Measurements from ENCODE around the gene KCNQ1. TPM values are rescaled to one million over a fixed set of nuclear protein-coding genes. Genes with fewer than 3 reads are reported as not detected.

KCNQ1 gene
- total RNA-seq, 5 donors from 2014 or later (not counting 1 experiment from before 2014, with no cell fraction given), result 20.9 to 32.9 (median 24.0) TPM

DNA sequence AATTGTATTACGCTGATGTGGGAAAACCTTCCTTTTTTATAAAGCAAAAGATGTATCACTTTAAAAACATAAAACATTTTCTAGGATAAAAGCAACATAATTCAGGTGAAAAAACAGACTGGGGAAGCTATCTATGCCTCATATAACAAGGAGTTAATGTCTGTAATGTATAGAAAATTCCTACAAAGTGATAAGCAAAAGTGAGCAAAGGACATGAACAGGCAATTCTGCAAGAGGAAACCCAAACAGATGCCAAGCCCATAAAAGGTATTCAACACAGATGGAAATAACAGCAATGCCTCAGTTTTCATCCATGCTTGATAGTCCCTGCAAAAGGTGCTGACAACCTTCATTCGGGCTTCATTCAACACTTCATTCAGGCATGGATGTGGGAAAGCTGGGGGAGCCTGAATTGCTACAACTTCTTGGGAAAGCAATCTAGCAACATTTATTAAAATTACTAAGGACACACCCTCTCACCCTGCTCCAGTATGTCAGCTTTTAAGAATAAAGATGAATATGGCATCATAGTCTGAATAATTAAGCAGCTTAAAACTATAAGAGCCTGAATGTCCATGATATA is 215.6 kb downstream of the KCNQ1 start:
- peaks cover 0 to 3% of the 10 kb centered on the region in 2 donors for H3K36me3 ChIP-seq (ENCODE audit: control insufficient read depth in 2 of 2, extremely low read depth in 1 of 2, insufficient read depth in 1 of 2, low read length in 1 of 2)
- H3K4me1 ChIP-seq (ENCODE audit: control insufficient read depth in 1 of 2, extremely low read depth in 1 of 2, insufficient read depth in 2 of 2, low read length in 2 of 2), result no peaks in the 10 kb centered on the region
- Mint-ChIP-seq H3K4me3 (no peak overlapping the region), H3K36me3 (peaks cover 62% of the 10 kb centered on the region), H3K4me1 (peaks cover 0 to 14% (median 4%) of the 10 kb centered on the region in 3 donors), H3K9me3 (peaks cover 0 to 5% (median 4%) of the 10 kb centered on the region in 3 donors), H3K27me3 (no peaks in the 10 kb centered on the region), H3K27ac (no peak overlapping the region)
- no peak overlapping the region for H3K4me3 ChIP-seq (ENCODE audit: control insufficient read depth in 1 of 2, extremely low read depth in 1 of 2, low read length in 1 of 2)
- no peak for ATAC-seq (replicated peaks in 1 of 4)
- POLR2A ChIA-PET, result no interaction called here
- WGBS (ENCODE audit: insufficient coverage), result no CpG with 5 or more reads among the region's 2 CpGs
- no peaks in the 10 kb centered on the region for H3K9me3 ChIP-seq
- H3K27me3 ChIP-seq (replicated peaks in 1 of 2; ENCODE audit: control insufficient read depth in 2 of 2, extremely low read depth in 1 of 2, insufficient read depth in 2 of 2, low read length in 1 of 2), result no peaks in the 10 kb centered on the region
- DNase-seq, result no peak
- CTCF ChIA-PET, result no interaction called here
- H3K27ac ChIP-seq (ENCODE audit: low read length), result no peak overlapping the region

DNA sequence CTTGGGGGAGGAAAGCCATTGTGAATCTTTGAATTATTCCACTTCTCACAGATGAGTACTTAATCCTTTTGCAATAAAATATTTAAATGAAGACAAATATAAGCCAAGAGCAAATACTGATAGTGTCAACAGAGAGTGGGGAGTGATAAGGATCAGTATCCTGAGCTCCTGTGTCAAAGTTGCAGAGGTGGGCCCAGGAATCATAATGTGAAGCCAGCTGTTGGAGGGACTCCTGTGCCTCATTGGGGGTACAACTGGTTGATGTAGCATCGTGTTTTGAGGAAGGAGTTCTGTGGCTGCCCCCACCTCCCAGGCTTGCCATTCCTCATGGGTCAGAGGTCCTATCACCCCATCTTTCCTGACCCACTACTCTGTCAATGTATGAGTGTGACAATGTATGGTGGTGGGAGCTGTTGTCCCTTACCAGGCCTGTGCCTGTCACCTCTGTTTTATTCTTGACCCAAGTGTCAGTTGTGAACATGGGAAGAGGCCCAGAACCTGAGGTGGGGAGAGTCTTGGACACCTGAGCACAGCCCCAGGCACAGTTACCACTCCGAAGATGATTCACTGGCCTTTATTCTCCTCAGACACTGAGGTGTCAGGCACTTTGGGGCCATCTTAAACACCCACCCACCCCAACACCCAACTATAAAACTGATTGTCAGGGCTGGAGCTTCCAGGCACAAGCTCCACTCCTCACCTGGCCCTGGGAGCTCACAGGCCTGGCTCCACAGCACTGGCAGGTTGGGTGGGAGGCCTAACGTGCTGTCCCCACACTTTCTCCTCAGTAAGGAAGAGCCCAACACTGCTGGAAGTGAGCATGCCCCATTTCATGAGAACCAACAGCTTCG is 216.6 kb downstream of the KCNQ1 start:
- ChIA-PET POLR2A (interaction anchor here in 1 of 2 donors (0.6 kb wide), 1 partner anchor 93 kb away, joined by 3 read pairs; no protein-coding TSS in a partner anchor), CTCF (interaction anchor here in 1 of 2 donors (0.5 kb wide), 1 partner anchor 15 kb away, joined by 3 read pairs; no protein-coding TSS in a partner anchor)
- no peaks in the 10 kb centered on the region for H3K4me1 ChIP-seq (ENCODE audit: control insufficient read depth in 1 of 2, extremely low read depth in 1 of 2, insufficient read depth in 2 of 2, low read length in 2 of 2)
- Mint-ChIP-seq H3K36me3 (peaks cover 53% of the 10 kb centered on the region), H3K4me1 (peaks cover 0 to 8% (median under 1%) of the 10 kb centered on the region in 3 donors), H3K4me3 (no peak overlapping the region), H3K27ac (no peak overlapping the region), H3K9me3 (peaks cover 0 to 5% (median 4%) of the 10 kb centered on the region in 3 donors), H3K27me3 (no peaks in the 10 kb centered on the region)
- WGBS (ENCODE audit: insufficient coverage), result 80% methylated on average over 1 of the region's 4 CpGs
- H3K27ac ChIP-seq (ENCODE audit: low read length), result no peak overlapping the region
- DNase-seq, result no peak
- H3K4me3 ChIP-seq (ENCODE audit: control insufficient read depth in 1 of 2, extremely low read depth in 1 of 2, low read length in 1 of 2), result no peak overlapping the region
- no peaks in the 10 kb centered on the region for H3K27me3 ChIP-seq (replicated peaks in 1 of 2; ENCODE audit: control insufficient read depth in 2 of 2, extremely low read depth in 1 of 2, insufficient read depth in 2 of 2, low read length in 1 of 2)
- no peaks in the 10 kb centered on the region for H3K9me3 ChIP-seq
- H3K36me3 ChIP-seq (ENCODE audit: control insufficient read depth in 2 of 2, extremely low read depth in 1 of 2, insufficient read depth in 1 of 2, low read length in 1 of 2), result peaks cover 0 to 3% of the 10 kb centered on the region in 2 donors
- no peak for ATAC-seq (replicated peaks in 1 of 4)

DNA sequence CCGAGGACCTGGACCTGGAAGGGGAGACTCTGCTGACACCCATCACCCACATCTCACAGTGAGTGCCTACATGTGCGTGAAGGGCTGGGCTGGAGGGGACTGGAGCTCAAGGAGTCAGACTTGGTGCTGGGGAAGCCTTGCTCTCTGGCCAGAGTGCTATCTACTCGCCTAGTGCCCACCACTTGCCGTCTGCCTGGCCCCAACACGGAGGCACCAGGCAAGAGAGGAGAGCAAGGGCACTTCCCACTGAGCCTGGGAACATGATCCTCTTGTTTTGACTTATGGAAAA is 217.2 kb downstream of the KCNQ1 start:
- H3K27me3 ChIP-seq (replicated peaks in 1 of 2; ENCODE audit: control insufficient read depth in 2 of 2, extremely low read depth in 1 of 2, insufficient read depth in 2 of 2, low read length in 1 of 2), result no peaks in the 10 kb centered on the region
- H3K9me3 ChIP-seq, result no peaks in the 10 kb centered on the region
- peaks cover 0 to 4% (median 0%) of the 10 kb centered on the region in 3 donors for H3K4me1 Mint-ChIP-seq
- peaks cover 0 to 5% (median 4%) of the 10 kb centered on the region in 3 donors for H3K9me3 Mint-ChIP-seq
- POLR2A ChIA-PET, result interaction anchor here in 1 of 2 donors (0.6 kb wide), 1 partner anchor 94 kb away, joined by 3 read pairs; no protein-coding TSS in a partner anchor
- no peak overlapping the region for H3K27ac Mint-ChIP-seq
- no peak overlapping the region for H3K27ac ChIP-seq (ENCODE audit: low read length)
- H3K36me3 Mint-ChIP-seq, result peaks cover 47% of the 10 kb centered on the region
- no peaks in the 10 kb centered on the region for H3K27me3 Mint-ChIP-seq
- no peak for DNase-seq
- CTCF ChIA-PET, result interaction anchor here in 1 of 2 donors (0.5 kb wide), 1 partner anchor 15 kb away, joined by 3 read pairs; no protein-coding TSS in a partner anchor
- no peaks in the 10 kb centered on the region for H3K4me1 ChIP-seq (ENCODE audit: control insufficient read depth in 1 of 2, extremely low read depth in 1 of 2, insufficient read depth in 2 of 2, low read length in 2 of 2)
- peaks cover 0 to 3% of the 10 kb centered on the region in 2 donors for H3K36me3 ChIP-seq (ENCODE audit: control insufficient read depth in 2 of 2, extremely low read depth in 1 of 2, insufficient read depth in 1 of 2, low read length in 1 of 2)
- no peak for ATAC-seq (replicated peaks in 1 of 4)
- no peak overlapping the region for H3K4me3 ChIP-seq (ENCODE audit: control insufficient read depth in 1 of 2, extremely low read depth in 1 of 2, low read length in 1 of 2)
- no peak overlapping the region for H3K4me3 Mint-ChIP-seq
- WGBS (ENCODE audit: insufficient coverage), result 56% methylated on average over 3 of the region's 5 CpGs

DNA sequence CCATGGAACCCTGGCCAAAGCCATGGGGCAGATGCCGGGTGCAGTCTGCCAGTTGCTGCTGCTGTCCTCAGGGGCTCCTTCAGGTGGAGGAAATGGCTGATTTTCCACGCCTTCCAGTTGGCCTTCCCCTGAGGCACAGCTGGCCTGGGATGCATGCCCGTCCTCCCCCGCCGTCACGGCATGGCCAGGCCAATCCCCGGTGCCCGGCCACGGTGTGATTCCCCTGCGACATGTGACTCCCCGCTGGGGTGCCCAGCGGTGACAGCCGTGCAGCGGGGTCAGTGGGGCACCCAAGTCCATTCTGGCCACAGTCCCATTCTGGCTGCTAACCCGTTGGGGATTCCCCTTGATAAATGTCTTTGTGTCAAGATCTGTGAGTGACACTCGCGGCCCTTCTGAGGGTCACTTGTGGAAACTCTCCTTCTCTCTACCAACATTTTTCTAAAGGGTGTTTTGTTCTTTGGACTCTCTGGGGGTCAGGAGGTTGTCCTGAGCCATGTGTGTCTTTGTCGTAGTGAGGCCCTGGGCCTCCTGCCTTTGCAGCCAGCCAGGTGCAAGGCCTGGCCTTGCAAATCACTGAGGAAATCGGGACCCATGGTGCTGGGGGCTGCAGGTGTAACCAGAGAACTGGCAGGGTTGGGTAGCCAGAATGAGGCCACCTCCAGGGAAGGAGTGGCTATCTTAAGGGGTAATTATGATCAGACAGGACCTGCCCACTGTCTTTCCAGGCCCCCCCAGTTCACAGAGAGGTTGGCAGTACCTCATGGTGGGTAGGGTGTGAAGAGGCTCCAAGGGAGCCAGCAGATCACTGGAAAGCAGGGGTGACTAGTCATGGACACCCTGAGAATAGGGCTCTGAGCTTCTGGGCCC is 217.9 kb downstream of the KCNQ1 start:
- H3K4me1 Mint-ChIP-seq, result peaks cover 0 to 4% (median 0%) of the 10 kb centered on the region in 3 donors

DNA sequence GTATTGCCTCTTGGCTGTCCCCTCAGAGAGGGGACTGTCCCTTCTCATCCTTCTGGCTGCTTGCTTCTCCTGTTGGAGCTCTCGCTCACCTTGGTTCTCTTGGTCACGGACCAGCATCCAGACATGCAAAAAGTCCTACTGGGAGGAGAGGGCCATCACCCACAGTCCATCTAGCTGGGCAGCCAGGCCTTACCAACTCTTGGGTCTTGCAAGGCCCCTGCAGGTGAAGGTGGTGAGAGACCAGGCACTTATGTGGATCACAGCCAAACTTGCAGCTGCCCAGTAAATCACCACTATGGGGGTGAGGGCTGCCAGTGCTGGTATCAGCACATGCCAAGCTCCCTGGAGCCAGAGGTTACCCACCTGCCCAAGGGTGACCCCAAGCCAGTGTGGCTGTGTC is 218.7 kb downstream of the KCNQ1 start:
- DNase-seq, result no peak
- Mint-ChIP-seq H3K36me3 (peaks cover 38% of the 10 kb centered on the region), H3K4me3 (no peak overlapping the region), H3K4me1 (peaks cover 0 to 4% (median 0%) of the 10 kb centered on the region in 3 donors), H3K9me3 (peaks cover 0 to 5% (median 4%) of the 10 kb centered on the region in 3 donors), H3K27me3 (no peaks in the 10 kb centered on the region), H3K27ac (no peak overlapping the region)
- Histone ChIP-seq H3K36me3 (ENCODE audit: control insufficient read depth in 2 of 2, extremely low read depth in 1 of 2, insufficient read depth in 1 of 2, low read length in 1 of 2) (peaks cover 0 to 3% of the 10 kb centered on the region in 2 donors), H3K27ac (ENCODE audit: low read length) (no peak overlapping the region), H3K4me1 (ENCODE audit: control insufficient read depth in 1 of 2, extremely low read depth in 1 of 2, insufficient read depth in 2 of 2, low read length in 2 of 2) (no peaks in the 10 kb centered on the region), H3K4me3 (ENCODE audit: control insufficient read depth in 1 of 2, extremely low read depth in 1 of 2, low read length in 1 of 2) (no peak overlapping the region), H3K9me3 (no peaks in the 10 kb centered on the region), H3K27me3 (replicated peaks in 1 of 2; ENCODE audit: control insufficient read depth in 2 of 2, extremely low read depth in 1 of 2, insufficient read depth in 2 of 2, low read length in 1 of 2) (no peaks in the 10 kb centered on the region)
- POLR2A ChIA-PET, result no interaction called here
- CTCF ChIA-PET, result no interaction called here
- 90% methylated on average over 2 of the region's 2 CpGs for WGBS (ENCODE audit: insufficient coverage)
- no peak for ATAC-seq (replicated peaks in 1 of 4)

More for the DNA sequence above, 217.9 kb downstream of the KCNQ1 start:
- DNase-seq (no peak), ATAC-seq (replicated peaks in 1 of 4) (no peak)
- Histone ChIP-seq H3K4me3 (ENCODE audit: control insufficient read depth in 1 of 2, extremely low read depth in 1 of 2, low read length in 1 of 2) (no peak overlapping the region), H3K4me1 (ENCODE audit: control insufficient read depth in 1 of 2, extremely low read depth in 1 of 2, insufficient read depth in 2 of 2, low read length in 2 of 2) (no peaks in the 10 kb centered on the region), H3K27me3 (replicated peaks in 1 of 2; ENCODE audit: control insufficient read depth in 2 of 2, extremely low read depth in 1 of 2, insufficient read depth in 2 of 2, low read length in 1 of 2) (no peaks in the 10 kb centered on the region), H3K36me3 (ENCODE audit: control insufficient read depth in 2 of 2, extremely low read depth in 1 of 2, insufficient read depth in 1 of 2, low read length in 1 of 2) (peaks cover 0 to 3% of the 10 kb centered on the region in 2 donors), H3K27ac (ENCODE audit: low read length) (no peak overlapping the region), H3K9me3 (no peaks in the 10 kb centered on the region)
- Mint-ChIP-seq H3K27me3 (no peaks in the 10 kb centered on the region), H3K36me3 (peaks cover 40% of the 10 kb centered on the region), H3K27ac (no peak overlapping the region), H3K4me3 (no peak overlapping the region), H3K9me3 (peaks cover 0 to 5% (median 4%) of the 10 kb centered on the region in 3 donors)
- 93% methylated on average over 16 of the region's 19 CpGs for WGBS (ENCODE audit: insufficient coverage)
- POLR2A ChIA-PET, result no interaction called here
- CTCF ChIA-PET, result no interaction called here

DNA sequence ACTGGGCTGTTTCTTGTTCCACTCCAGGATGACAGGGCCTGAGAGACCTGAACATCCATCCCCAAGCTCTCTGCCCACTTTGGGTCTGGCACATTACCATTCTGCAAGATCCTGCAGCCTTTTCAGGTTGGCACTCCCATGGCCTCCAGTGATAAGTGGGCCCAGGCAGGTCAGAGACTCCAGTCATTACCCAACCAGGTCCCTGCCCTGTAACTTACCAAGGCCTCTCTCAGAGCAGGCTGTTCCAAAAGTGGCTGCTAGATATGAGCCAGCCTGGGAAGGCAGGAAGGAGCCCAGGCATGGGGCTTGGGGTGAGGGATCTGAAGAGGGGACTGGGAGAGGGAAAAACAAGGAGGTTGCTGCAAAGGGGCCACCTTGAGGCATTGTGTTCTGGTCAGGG is 219.1 kb downstream of the KCNQ1 start:
- POLR2A ChIA-PET, result no interaction called here
- Histone ChIP-seq H3K9me3 (no peaks in the 10 kb centered on the region), H3K27me3 (replicated peaks in 1 of 2; ENCODE audit: control insufficient read depth in 2 of 2, extremely low read depth in 1 of 2, insufficient read depth in 2 of 2, low read length in 1 of 2) (no peaks in the 10 kb centered on the region), H3K36me3 (ENCODE audit: control insufficient read depth in 2 of 2, extremely low read depth in 1 of 2, insufficient read depth in 1 of 2, low read length in 1 of 2) (peaks cover 0 to 3% of the 10 kb centered on the region in 2 donors), H3K27ac (ENCODE audit: low read length) (no peak overlapping the region), H3K4me3 (ENCODE audit: control insufficient read depth in 1 of 2, extremely low read depth in 1 of 2, low read length in 1 of 2) (no peak overlapping the region), H3K4me1 (ENCODE audit: control insufficient read depth in 1 of 2, extremely low read depth in 1 of 2, insufficient read depth in 2 of 2, low read length in 2 of 2) (no peaks in the 10 kb centered on the region)
- Mint-ChIP-seq H3K9me3 (peaks cover 0 to 5% (median 4%) of the 10 kb centered on the region in 3 donors), H3K4me1 (peaks cover 0 to 3% (median 0%) of the 10 kb centered on the region in 3 donors), H3K27ac (no peak overlapping the region), H3K36me3 (peaks cover 38% of the 10 kb centered on the region), H3K4me3 (no peak overlapping the region), H3K27me3 (no peaks in the 10 kb centered on the region)
- no peak for DNase-seq
- no peak for ATAC-seq (replicated peaks in 1 of 4)
- CTCF ChIA-PET, result no interaction called here

All from T-cell (primary cell).